Measurements from ENCODE around the gene HGS.

Gene HGS

GRCh38 chr17:81656835-81657234 is 27.0 kb upstream of the HGS start:
- FAIRE-seq (no peak), DNase-seq (ENCODE audit: insufficient read length, low spot score) (no peak)
- TF ChIP-seq CTCF (IDR thresholded peaks at IDR 0.05; ENCODE audit: insufficient read depth, missing control alignments) = no peak

DNA sequence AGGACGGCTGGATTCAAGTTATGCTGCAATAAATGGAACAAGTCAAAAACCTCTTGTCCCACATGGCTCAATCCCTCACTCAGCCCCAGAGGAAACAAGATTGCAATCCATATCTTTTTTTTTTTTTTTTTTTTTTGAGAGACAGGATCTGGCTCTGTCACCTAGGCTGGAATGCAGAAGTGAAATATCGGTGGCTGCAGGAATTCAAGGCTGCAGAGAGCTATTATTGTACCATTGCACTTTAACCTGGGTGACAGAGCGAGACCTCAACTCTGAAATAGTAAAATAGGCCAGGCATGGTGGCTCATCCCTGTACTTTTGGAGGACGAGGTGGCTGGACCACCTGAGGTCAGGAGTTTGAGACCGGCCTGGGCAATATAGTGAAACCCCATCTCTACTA is 24.8 kb upstream of the HGS start:
- DNase-seq (ENCODE audit: insufficient read length, low spot score) (no peak), FAIRE-seq (no peak)

DNA sequence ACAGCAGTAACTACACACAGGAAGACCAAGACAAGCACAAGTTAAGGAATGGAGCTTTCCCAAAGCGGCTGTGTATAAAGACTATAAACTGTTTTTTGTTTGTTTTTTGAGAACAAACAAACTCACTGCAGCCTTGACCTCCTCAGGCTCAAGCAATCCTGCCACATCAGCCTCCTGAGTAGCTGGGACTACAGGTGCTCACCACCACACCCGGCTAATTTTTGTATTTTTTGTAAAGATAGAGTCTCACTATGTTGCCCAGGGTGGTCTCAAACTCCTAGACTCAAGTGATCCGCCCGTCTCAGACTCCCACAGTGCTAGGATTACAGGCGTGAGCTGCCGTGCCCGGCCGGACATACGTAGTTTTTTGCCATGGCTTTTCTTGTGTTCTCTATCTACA is 23.4 kb upstream of the HGS start:
- TF ChIP-seq CTCF (IDR thresholded peaks at IDR 0.05; ENCODE audit: insufficient read depth, missing control alignments) = no peak
- DNase-seq (ENCODE audit: insufficient read length, low spot score) = no peak
- no peak for FAIRE-seq

More for the DNA sequence above, 24.8 kb upstream of the HGS start:
- TF ChIP-seq CTCF (IDR thresholded peaks at IDR 0.05; ENCODE audit: insufficient read depth, missing control alignments) = no peak

DNA sequence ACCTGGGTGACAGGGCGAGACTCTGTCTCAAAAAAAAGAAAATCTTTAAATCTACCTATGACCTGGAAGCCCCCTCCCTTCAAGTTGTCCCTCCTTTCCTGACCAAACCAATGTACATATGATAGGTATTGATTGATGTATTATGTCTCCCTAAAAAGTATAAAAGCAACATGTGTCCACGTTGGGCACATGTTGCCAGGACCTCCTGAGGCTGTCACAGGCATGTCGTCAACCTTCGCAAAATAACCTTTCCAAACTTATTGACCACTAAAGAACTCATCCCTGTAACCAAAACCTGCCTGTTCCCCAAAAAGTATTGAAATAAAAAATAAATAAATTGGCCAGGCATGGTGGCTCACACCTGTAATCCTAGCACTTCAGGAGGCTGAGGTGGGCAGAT is 21.8 kb upstream of the HGS start:
- FAIRE-seq = no peak

GRCh38 chr17:81664051-81664470 is 19.8 kb upstream of the HGS start:
- no peak for TF ChIP-seq CTCF (IDR thresholded peaks at IDR 0.05; ENCODE audit: insufficient read depth, missing control alignments)
- DNase-seq (ENCODE audit: insufficient read length, low spot score) (no peak), FAIRE-seq (no peak)

More for the DNA sequence above, 21.8 kb upstream of the HGS start:
- DNase-seq (ENCODE audit: insufficient read length, low spot score) = no peak
- no peak for TF ChIP-seq CTCF (IDR thresholded peaks at IDR 0.05; ENCODE audit: insufficient read depth, missing control alignments)

DNA sequence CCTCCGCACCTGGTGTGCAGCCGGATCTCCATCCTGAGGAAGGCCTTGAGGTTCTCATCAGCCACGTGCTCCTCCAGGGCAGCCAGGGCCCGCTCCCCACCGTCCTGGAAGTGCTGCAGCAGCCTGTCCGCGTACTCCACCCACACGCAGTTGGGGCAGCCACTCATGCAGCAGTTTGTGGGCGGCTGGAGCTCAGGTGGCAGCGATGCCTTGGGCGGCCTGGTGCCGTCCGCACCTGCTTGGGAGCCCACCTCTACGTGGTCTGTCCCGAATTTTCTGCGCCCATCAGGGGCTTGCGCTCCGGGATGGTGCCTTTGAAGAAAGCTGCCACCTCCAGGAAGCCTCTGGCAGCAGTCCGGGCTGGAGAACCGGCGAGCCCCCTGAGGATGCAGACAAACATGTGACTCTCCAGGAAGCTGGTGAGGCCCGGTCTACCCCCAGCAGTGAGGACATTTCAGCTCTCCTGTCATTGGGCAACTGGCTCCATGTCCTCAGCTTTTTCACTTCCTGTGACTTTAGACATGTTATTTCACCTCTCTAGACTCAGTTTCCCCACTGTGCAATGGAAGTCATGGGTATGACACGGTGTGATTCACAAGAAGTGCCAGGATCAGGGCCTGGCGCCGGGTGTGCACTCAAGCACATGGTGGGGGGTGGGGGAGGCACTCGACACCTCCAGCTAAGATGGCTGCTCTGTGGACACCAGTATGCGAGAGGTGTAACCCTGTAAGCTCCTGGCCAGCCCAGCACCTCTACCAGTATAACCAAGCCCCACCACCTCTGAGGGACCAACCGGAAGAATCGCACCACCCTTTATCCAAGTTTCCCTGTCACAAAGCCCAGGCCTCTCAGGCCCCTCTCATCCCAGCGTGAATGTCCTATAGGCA is 18.4 kb upstream of the HGS start:
- DNase-seq (ENCODE audit: insufficient read length, low spot score) = no peak
- TF ChIP-seq CTCF (IDR thresholded peaks at IDR 0.05; ENCODE audit: insufficient read depth, missing control alignments) = no peak
- FAIRE-seq = no peak

- no peak for TF ChIP-seq CTCF (IDR thresholded peaks at IDR 0.05; ENCODE audit: insufficient read depth, missing control alignments)
- FAIRE-seq (no peak), DNase-seq (ENCODE audit: insufficient read length, low spot score) (no peak)
These were observed 17.8 kb upstream of the HGS start for GRCh38 chr17:81666092-81666341.

Data from D721Med (cell line).